Measurements from ENCODE around the gene SPRYD7.

The SPRYD7 gene

DNA sequence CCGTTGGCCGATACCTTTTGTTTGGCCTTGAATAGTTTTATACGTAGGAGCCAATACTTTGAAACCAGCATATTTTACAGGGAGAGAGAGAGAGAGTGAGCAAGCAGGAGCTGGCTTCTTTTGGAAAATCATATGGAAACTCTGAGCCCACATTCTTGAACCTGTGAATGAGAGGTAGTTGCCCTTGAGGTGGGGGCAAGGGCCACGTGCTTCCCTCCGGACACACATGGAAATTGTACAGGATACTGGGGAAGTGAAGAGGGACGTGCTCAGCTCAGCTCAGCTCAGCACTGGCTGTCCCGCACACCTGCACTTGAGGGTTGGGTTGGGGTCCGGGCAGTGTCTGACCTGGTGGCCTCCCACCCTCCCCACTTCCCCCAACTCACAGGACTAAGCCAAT, 68.3 kb downstream of the SPRYD7 start:
- no peak for FAIRE-seq
- no peak for DNase-seq (ENCODE audit: extremely low spot score, insufficient read length, low read depth)

GRCh38 chr13:49865218-49865617, 70.9 kb downstream of the SPRYD7 start:
- DNase-seq (ENCODE audit: extremely low spot score, insufficient read length, low read depth) = no peak
- no peak for FAIRE-seq

- no peak for FAIRE-seq
- no peak for DNase-seq (ENCODE audit: extremely low spot score, insufficient read length, low read depth)
These were observed 71.6 kb downstream of the SPRYD7 start for GRCh38 chr13:49864509-49864908.

Measured in GM18507 (cell line).